Activated CD4-positive, alpha-beta T cell treated with anti-CD3 and anti-CD28 coated beads, Interleukin-2, amount 10 ng/mL, durations not matched to agents 7 days and 5 days (primary cell): Measurements from ENCODE around the gene MAPT. TPM values are rescaled to one million over a fixed set of nuclear protein-coding genes. Genes with fewer than 3 reads are reported as not detected.
A peak's percentile ranks its signal among the peaks of the same experiment; 100 is the strongest.

Experiments
- CTCF ChIA-PET: fragments of 350-600 bp; sonication (Branson Sonifier 250); formaldehyde crosslinking; loops from one replicate; lab custom pipeline; 2021; ENCODE audit warnings: antibody characterized with exemption; lab: Charles Lee
- POLR2A ChIA-PET: fragments of 350-600 bp; sonication (Branson Sonifier 250); formaldehyde crosslinking; loops from one replicate; lab custom pipeline; 2021; ENCODE audit warnings: antibody characterized with exemption; lab: Charles Lee
- DNase-seq: peaks from one replicate; pipeline ENCODE4 v3.0.0-alpha.2; 2020
- H3K27ac Mint-ChIP-seq: one replicate; pipeline ENCODE4 v1.8.0; 2021; ENCODE audit warnings: mild to moderate bottlenecking, moderate library complexity, mixed read lengths
- H3K27me3 Mint-ChIP-seq: one replicate; pipeline ENCODE4 v1.8.0; 2021; ENCODE audit warnings: mixed read lengths
- H3K36me3 Mint-ChIP-seq: one replicate; pipeline ENCODE4 v1.8.0; 2021; ENCODE audit warnings: low read depth, mixed read lengths
- H3K4me1 Mint-ChIP-seq: one replicate; pipeline ENCODE4 v1.8.0; 2021; ENCODE audit warnings: mixed read lengths
- H3K4me3 Mint-ChIP-seq: one replicate; pipeline ENCODE4 v1.8.0; 2021; ENCODE audit warnings: mild to moderate bottlenecking, moderate library complexity, mixed read lengths
- H3K9me3 Mint-ChIP-seq: one replicate; pipeline ENCODE4 v1.8.0; 2021; ENCODE audit warnings: mixed read lengths
- total RNA-seq, 2 experiments: library from RNA; stranded (reverse); gene quantifications; one replicate each; pipeline ENCODE4 v1.2.3, GENCODE V29; 2021

MAPT gene
- total RNA-seq, 2 experiments from 2014 or later = 0.12 to 0.46 TPM

GRCh38 chr17:46045639-46046038 is 151.3 kb downstream of the MAPT start:
- POLR2A ChIA-PET = no interaction called here
- peaks cover 12% of the 10 kb centered on the region for H3K4me1 Mint-ChIP-seq
- CTCF ChIA-PET = no interaction called here
- H3K9me3 Mint-ChIP-seq = no peaks in the 10 kb centered on the region
- H3K36me3 Mint-ChIP-seq = peaks cover 34% of the 10 kb centered on the region
- no peak overlapping the region for H3K27ac Mint-ChIP-seq
- H3K4me3 Mint-ChIP-seq = no peak overlapping the region
- no peaks in the 10 kb centered on the region for H3K27me3 Mint-ChIP-seq
- no peak for DNase-seq

DNA sequence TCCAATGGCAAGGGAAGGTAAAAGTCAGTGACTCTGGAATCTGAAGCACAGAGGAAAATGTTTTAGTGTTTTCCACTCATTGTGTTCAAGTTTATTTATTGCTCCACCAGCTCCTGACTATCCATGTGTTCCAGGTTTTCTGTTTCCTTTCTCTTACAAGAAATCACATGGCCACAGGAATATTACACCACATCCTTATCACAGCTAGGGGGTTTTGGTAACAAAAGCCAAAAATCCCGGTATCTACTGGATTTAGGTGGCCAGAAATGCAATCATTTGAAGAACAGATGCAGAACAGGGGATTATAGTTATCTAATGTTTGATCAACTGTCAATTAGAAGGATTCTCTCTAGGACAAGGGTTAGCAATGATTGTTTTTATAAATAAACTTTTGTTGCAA is 152.6 kb downstream of the MAPT start:
- H3K27me3 Mint-ChIP-seq = no peaks in the 10 kb centered on the region
- H3K27ac Mint-ChIP-seq = no peak overlapping the region
- no peaks in the 10 kb centered on the region for H3K9me3 Mint-ChIP-seq
- peaks cover 16% of the 10 kb centered on the region for H3K4me1 Mint-ChIP-seq
- ChIA-PET CTCF (no interaction called here), POLR2A (no interaction called here)
- H3K36me3 Mint-ChIP-seq = peaks cover 42% of the 10 kb centered on the region
- H3K4me3 Mint-ChIP-seq = no peak overlapping the region
- no peak for DNase-seq

DNA sequence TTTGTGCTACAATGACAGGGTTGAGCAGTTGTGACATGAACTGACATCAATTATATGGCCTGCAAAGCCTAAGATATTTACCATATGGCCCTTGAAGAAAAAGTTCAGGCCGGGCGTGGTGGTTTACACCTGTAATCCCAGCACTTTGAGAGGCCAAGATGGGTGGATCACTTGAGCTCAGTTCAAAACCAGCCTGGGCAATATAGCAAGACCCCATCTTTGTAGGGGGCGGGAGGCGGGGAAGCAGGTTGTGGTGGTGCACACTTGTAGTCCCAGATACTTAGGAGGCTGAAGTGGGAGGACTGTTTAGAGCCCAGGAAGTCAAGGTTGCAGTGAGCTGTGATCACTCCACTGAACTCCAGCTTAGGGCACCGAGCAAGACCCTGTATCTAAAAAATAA is 153.0 kb downstream of the MAPT start:
- peaks cover 19% of the 10 kb centered on the region for H3K4me1 Mint-ChIP-seq
- ChIA-PET CTCF (no interaction called here), POLR2A (no interaction called here)
- H3K4me3 Mint-ChIP-seq = no peak overlapping the region
- DNase-seq = no peak
- no peaks in the 10 kb centered on the region for H3K27me3 Mint-ChIP-seq
- no peak overlapping the region for H3K27ac Mint-ChIP-seq
- H3K36me3 Mint-ChIP-seq = peaks cover 45% of the 10 kb centered on the region
- no peaks in the 10 kb centered on the region for H3K9me3 Mint-ChIP-seq

DNA sequence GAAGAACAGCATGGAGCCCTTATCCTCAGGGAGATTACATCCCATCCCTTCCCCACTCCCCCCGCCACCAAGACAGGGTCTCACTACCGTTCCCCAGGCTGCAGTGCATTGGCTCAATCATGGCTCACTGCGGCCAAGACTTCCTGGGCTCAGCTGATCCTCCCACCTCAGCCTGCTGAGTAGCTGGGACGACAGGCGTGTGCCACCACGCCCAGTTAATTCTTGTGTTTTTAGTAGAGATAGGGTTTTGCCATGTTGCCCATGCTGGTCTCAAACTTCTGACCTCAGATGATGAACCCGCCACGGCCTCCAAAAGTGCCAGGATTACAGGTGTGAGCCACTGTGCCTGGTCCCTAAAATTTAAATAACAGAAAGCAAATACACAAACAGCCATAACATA is 153.5 kb downstream of the MAPT start:
- Mint-ChIP-seq H3K36me3 (peaks cover 46% of the 10 kb centered on the region), H3K27ac (no peak overlapping the region), H3K4me3 (no peak overlapping the region), H3K9me3 (no peaks in the 10 kb centered on the region), H3K27me3 (no peaks in the 10 kb centered on the region), H3K4me1 (peaks cover 19% of the 10 kb centered on the region)
- ChIA-PET CTCF (no interaction called here), POLR2A (no interaction called here)
- no peak for DNase-seq

DNA sequence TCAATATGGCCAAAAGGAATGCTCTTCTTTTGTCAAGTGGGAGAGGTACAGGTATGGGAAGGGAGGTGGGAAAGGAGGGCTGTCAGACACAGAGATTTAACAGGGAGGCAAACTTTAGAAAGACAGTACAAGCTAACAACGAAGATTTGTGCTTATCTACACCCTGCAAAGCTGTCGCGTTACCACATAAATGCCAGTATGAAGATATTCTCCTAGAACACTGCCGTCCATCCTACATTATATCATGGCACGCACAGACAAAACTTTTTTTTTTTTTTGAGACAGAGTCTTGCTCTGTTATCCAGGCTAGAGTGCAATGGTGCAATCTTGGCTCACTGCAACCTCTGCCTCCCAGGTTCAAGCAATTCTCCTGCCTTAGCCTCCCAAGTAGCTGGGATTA is 155.3 kb downstream of the MAPT start:
- H3K36me3 Mint-ChIP-seq = peaks cover 48% of the 10 kb centered on the region
- no peak for DNase-seq
- H3K9me3 Mint-ChIP-seq = no peaks in the 10 kb centered on the region
- H3K4me3 Mint-ChIP-seq = no peak overlapping the region
- peaks cover 21% of the 10 kb centered on the region for H3K4me1 Mint-ChIP-seq
- peak overlapping the region; percentile 15 for H3K27ac Mint-ChIP-seq
- ChIA-PET POLR2A (no interaction called here), CTCF (no interaction called here)
- no peaks in the 10 kb centered on the region for H3K27me3 Mint-ChIP-seq

DNA sequence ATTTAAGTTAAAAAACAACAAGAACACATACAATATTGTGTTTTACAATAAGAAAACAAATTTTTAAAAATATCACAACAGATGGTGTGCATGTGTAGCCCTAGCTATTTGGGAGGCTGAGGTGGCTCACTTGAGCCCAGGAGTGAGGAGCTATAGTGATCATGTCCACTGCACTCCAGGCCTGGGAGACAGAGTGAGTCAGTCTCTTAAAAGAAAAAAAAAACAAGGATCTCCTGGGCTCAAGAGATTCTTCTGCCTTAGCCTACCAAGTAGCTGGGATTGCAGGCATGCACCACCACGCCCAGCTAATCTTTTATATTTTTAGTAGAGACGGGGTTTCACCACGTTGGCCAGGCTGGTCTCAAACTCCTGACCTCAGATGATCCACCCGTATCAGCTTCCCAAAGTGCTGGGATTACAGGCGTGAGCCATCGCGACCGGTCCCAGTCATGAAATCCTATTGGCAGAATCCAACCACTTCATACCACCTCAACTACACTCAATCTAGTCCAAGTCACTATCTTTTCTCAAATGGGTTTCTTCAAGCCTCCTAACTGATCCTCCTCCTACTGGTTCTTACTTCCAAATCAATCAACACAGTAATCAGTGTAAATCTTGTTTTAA is 159.7 kb downstream of the MAPT start:
- Mint-ChIP-seq H3K9me3 (no peaks in the 10 kb centered on the region), H3K4me1 (peaks cover 17% of the 10 kb centered on the region), H3K27me3 (no peaks in the 10 kb centered on the region), H3K27ac (no peak overlapping the region), H3K36me3 (peaks cover 49% of the 10 kb centered on the region), H3K4me3 (no peak overlapping the region)
- POLR2A ChIA-PET = no interaction called here
- no peak for DNase-seq
- CTCF ChIA-PET = interaction anchor here (1.8 kb wide), 1 partner anchor 139 kb away, joined by 5 read pairs; the partner anchor contains the start of gene KANSL1

GRCh38 chr17:46056800-46057304 is 162.5 kb downstream of the MAPT start:
- DNase-seq = no peak
- no peaks in the 10 kb centered on the region for H3K9me3 Mint-ChIP-seq
- H3K4me1 Mint-ChIP-seq = peaks cover 17% of the 10 kb centered on the region
- peaks cover 39% of the 10 kb centered on the region for H3K36me3 Mint-ChIP-seq
- no peak overlapping the region for H3K4me3 Mint-ChIP-seq
- ChIA-PET POLR2A (no interaction called here), CTCF (interaction anchor here (0.7 to 1.8 kb wide), 4 partner anchors 18 to 1394 kb away, joined by 3 to 4 read pairs (median 4); no protein-coding TSS in a partner anchor)
- no peaks in the 10 kb centered on the region for H3K27me3 Mint-ChIP-seq
- no peak overlapping the region for H3K27ac Mint-ChIP-seq

GRCh38 chr17:46057366-46057765 is 163.0 kb downstream of the MAPT start:
- no peak for DNase-seq
- Mint-ChIP-seq H3K4me1 (peaks cover 13% of the 10 kb centered on the region), H3K27ac (no peak overlapping the region), H3K9me3 (no peaks in the 10 kb centered on the region), H3K4me3 (no peak overlapping the region), H3K36me3 (peaks cover 38% of the 10 kb centered on the region), H3K27me3 (no peaks in the 10 kb centered on the region)
- ChIA-PET POLR2A (no interaction called here), CTCF (interaction anchor here (1.3 to 1.8 kb wide), 2 partner anchors 34 to 43 kb away, joined by 3 to 4 read pairs; no protein-coding TSS in a partner anchor)

- H3K36me3 Mint-ChIP-seq = peaks cover 41% of the 10 kb centered on the region
- DNase-seq = no peak
- no peaks in the 10 kb centered on the region for H3K27me3 Mint-ChIP-seq
- H3K27ac Mint-ChIP-seq = peak overlapping the region; percentile 57
- ChIA-PET POLR2A (interaction anchor here (0.6 kb wide), 1 partner anchor 32 kb away, joined by 3 read pairs; no protein-coding TSS in a partner anchor), CTCF (interaction anchor here (1.0 kb wide), 1 partner anchor 16 kb away, joined by 3 read pairs; no protein-coding TSS in a partner anchor)
- H3K4me3 Mint-ChIP-seq = no peak overlapping the region
- H3K4me1 Mint-ChIP-seq = peaks cover 9% of the 10 kb centered on the region
- no peaks in the 10 kb centered on the region for H3K9me3 Mint-ChIP-seq
Observed at GRCh38 chr17:46059486-46059885, 165.1 kb downstream of the MAPT start.

- no peak overlapping the region for H3K4me3 Mint-ChIP-seq
- H3K27ac Mint-ChIP-seq = no peak overlapping the region
- H3K9me3 Mint-ChIP-seq = no peaks in the 10 kb centered on the region
- peaks cover 45% of the 10 kb centered on the region for H3K36me3 Mint-ChIP-seq
- no peak for DNase-seq
- POLR2A ChIA-PET = no interaction called here
- H3K27me3 Mint-ChIP-seq = no peaks in the 10 kb centered on the region
- CTCF ChIA-PET = interaction anchor here (0.6 to 1.0 kb wide), 2 partner anchors 16 to 72 kb away, joined by 3 to 4 read pairs; no protein-coding TSS in a partner anchor
- H3K4me1 Mint-ChIP-seq = peaks cover 8% of the 10 kb centered on the region
Observed at GRCh38 chr17:46060461-46060860, 166.1 kb downstream of the MAPT start.

- no peak for DNase-seq
- H3K27me3 Mint-ChIP-seq = no peaks in the 10 kb centered on the region
- no peaks in the 10 kb centered on the region for H3K9me3 Mint-ChIP-seq
- H3K27ac Mint-ChIP-seq = no peak overlapping the region
- H3K4me3 Mint-ChIP-seq = no peak overlapping the region
- peaks cover 8% of the 10 kb centered on the region for H3K4me1 Mint-ChIP-seq
- CTCF ChIA-PET = no interaction called here
- POLR2A ChIA-PET = no interaction called here
- peaks cover 53% of the 10 kb centered on the region for H3K36me3 Mint-ChIP-seq
Observed at GRCh38 chr17:46061435-46061834, 167.1 kb downstream of the MAPT start.

- Mint-ChIP-seq H3K4me3 (no peak overlapping the region), H3K27ac (no peak overlapping the region), H3K27me3 (no peaks in the 10 kb centered on the region), H3K4me1 (peaks cover 4% of the 10 kb centered on the region), H3K9me3 (no peaks in the 10 kb centered on the region), H3K36me3 (peaks cover 60% of the 10 kb centered on the region)
- POLR2A ChIA-PET = no interaction called here
- CTCF ChIA-PET = interaction anchor here (0.6 to 0.7 kb wide), 2 partner anchors 113 to 123 kb away, joined by 3 to 5 read pairs; no protein-coding TSS in a partner anchor
- DNase-seq = no peak
Observed at GRCh38 chr17:46063241-46063640, 168.9 kb downstream of the MAPT start.

DNA sequence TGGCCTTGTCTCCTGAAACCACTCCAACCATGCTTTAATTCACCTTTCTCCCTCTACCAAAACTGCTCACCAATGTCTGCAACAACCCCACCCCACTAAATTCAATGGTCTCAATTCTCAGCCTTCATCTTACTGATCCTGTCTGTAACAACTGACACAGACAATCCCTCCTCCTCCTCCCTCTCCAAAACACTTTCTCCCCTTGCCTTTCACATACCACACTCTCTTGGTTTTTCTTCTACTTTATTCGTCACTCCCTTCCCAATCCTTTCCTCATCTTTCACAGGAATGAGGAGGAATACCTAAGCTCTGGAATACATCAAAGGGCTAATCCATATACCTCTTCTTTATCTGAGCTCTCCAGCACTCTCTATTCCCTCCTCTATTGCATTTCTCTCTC is 170.1 kb downstream of the MAPT start:
- no peak overlapping the region for H3K27ac Mint-ChIP-seq
- ChIA-PET POLR2A (no interaction called here), CTCF (no interaction called here)
- H3K36me3 Mint-ChIP-seq = peaks cover 49% of the 10 kb centered on the region
- no peak overlapping the region for H3K4me3 Mint-ChIP-seq
- H3K9me3 Mint-ChIP-seq = no peaks in the 10 kb centered on the region
- H3K4me1 Mint-ChIP-seq = peaks cover 2% of the 10 kb centered on the region
- no peaks in the 10 kb centered on the region for H3K27me3 Mint-ChIP-seq
- DNase-seq = no peak
